HepG2 (cell line): ENCODE measurements around the gene MAPK13. TPM values are rescaled to one million over a fixed set of nuclear protein-coding genes. Genes with fewer than 3 reads are reported as not detected.

Source experiments
- HNF4G ChIP-seq, 2 experiments: sonication (generic) in 1 of 2; formaldehyde crosslinking in 1 of 2; IDR thresholded peaks; 2 replicates each; pipeline versions ENCODE4 v1.4.0 to v1.6.1; 2011 to 2020; ENCODE audit warnings: borderline replicate concordance in 2 of 2, low read depth in 2 of 2, mild to moderate bottlenecking in 2 of 2, low read length in 1 of 2, missing genetic modification reagents in 1 of 2, moderate library complexity in 1 of 2
- SRF ChIP-seq: IDR thresholded peaks from 2 replicates; pipeline ENCODE4 v1.6.1; 2011; ENCODE audit warnings: mild to moderate bottlenecking, low read depth, low read length, moderate library complexity
- SUZ12 ChIP-seq: fragments of 150-350 bp; IDR thresholded peaks from 2 replicates; pipeline ENCODE4 v1.6.1; 2014; ENCODE audit warnings: low read depth, low read length
- ZC3H4 ChIP-seq: sonication (generic); formaldehyde crosslinking; IDR thresholded peaks from 2 replicates; pipeline ENCODE4 v1.4.0; 2020; ENCODE audit warnings: missing genetic modification reagents, borderline replicate concordance
- ZNF337 ChIP-seq: sonication (generic); formaldehyde crosslinking; IDR thresholded peaks from 2 replicates; pipeline ENCODE4 v1.5.1; 2020; ENCODE audit warnings: missing genetic modification reagents, low read depth, mild to moderate bottlenecking, borderline replicate concordance
- ZNF644 ChIP-seq: IDR thresholded peaks from 2 replicates; pipeline ENCODE4 v1.6.1; 2016; ENCODE audit warnings: low read depth
- ZNF777 ChIP-seq: sonication (generic); formaldehyde crosslinking; IDR thresholded peaks from 2 replicates; pipeline ENCODE4 v1.4.0; 2020; ENCODE audit warnings: missing genetic modification reagents
- polyA plus RNA-seq, 8 experiments: library from polyadenylated mRNA; depleted of rRNA in 3 of 8; stranded (reverse) in 7 of 8; unstranded in 1 of 8; fragments of >200 nt; fragmentation: Illumina TruSeq in 4 of 8; extraction: Trizol in 4 of 8; gene quantifications; 2 replicates each; pipeline versions ENCODE4 v1.2.1 to v1.2.3, GENCODE V29; 2011 to 2016; ENCODE audit warnings: low read depth in 4 of 8, missing spikeins in 1 of 8, mixed read lengths in 1 of 8; ENCODE audit not compliant: insufficient read depth in 1 of 8
- total RNA-seq, 5 experiments: library from RNA; depleted of rRNA; stranded (reverse); fragments of >200 nt; fragmentation: Illumina TruSeq; extraction: Trizol; gene quantifications; 2 replicates each; pipeline ENCODE4 v1.2.3, GENCODE V29; 2016; ENCODE audit warnings: low read depth in 1 of 5
- TF ChIP-seq, protein P1 (sequence below): IDR thresholded peaks from 2 replicates; pipeline ENCODE4 v1.6.1; 2016
- TF ChIP-seq, protein P2 (sequence below): sonication (generic); formaldehyde crosslinking; IDR thresholded peaks from 2 replicates; pipeline ENCODE4 v1.5.0; 2020; ENCODE audit warnings: mild to moderate bottlenecking, missing genetic modification reagents
- TF ChIP-seq, protein P3 (sequence below): sonication (generic); formaldehyde crosslinking; IDR thresholded peaks from 2 replicates; pipeline ENCODE4 v1.4.0; 2020; ENCODE audit warnings: mild to moderate bottlenecking, missing genetic modification reagents
- TF ChIP-seq, protein P4 (sequence below), 2 experiments: sonication (generic) in 1 of 2; formaldehyde crosslinking in 1 of 2; IDR thresholded peaks; 2 replicates each; pipeline versions ENCODE4 v1.4.0 to v1.6.1; 2018 to 2020; ENCODE audit warnings: missing genetic modification reagents in 2 of 2, borderline replicate concordance in 1 of 2, low read depth in 1 of 2, mild to moderate bottlenecking in 1 of 2, missing biosample characterization in 1 of 2
- TF ChIP-seq, protein P5 (sequence below): sonication (generic); formaldehyde crosslinking; IDR thresholded peaks from 2 replicates; pipeline ENCODE4 v1.5.0; 2020; ENCODE audit warnings: mild to moderate bottlenecking, missing genetic modification reagents
- TF ChIP-seq, protein P6 (sequence below): sonication (generic); formaldehyde crosslinking; conservative IDR thresholded peaks from 2 replicates; pipeline ENCODE4 v1.4.0; 2020; ENCODE audit warnings: missing genetic modification reagents
- TF ChIP-seq, protein P7 (sequence below): sonication (generic); formaldehyde crosslinking; IDR thresholded peaks from 2 replicates; pipeline ENCODE4 v1.8.1; 2023; ENCODE audit warnings: mild to moderate bottlenecking, missing genetic modification reagents

Gene MAPK13
- total and polyA plus RNA-seq, 2 of the 13 experiments (the other 11 are each of a cell fraction or from before 2014, with no cell fraction given) = 12.7 to 43.4 TPM

DNA sequence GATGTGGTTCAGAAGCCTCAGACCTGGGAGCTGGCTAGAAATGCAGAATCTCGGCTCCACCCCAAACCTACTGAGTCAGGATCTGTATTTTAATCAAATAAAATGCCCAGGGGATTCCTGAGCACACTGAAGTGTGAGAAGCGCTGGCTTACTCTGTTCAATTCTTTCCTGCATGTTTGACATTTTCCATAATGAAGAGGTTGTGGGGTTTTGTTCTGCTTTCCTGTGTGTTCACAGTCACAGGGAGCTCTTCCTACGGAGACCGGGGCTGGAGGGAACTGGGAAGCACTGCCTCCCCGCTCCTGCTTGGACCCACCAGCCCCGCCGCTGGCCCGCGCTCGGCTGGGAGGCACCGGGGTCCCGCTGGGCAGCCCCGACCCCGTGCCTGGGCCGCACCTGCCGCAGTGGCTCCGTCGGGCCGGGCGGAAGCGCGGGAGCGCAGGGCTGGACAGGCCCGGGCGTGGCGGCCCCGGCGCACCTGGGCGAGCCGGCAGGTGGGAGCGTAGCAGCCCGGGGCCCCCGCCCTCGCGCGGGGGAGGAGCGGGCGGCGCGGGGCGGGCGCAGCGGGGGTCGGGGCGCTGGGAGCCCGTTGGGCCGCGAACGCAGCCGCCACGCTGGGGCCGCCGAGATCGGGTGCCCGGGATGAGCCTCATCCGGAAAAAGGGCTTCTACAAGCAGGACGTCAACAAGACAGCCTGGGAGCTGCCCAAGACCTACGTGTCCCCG is at the start of gene MAPK13 (continued):
- TF ChIP-seq ZNF644 (CRISPR knock-in tag) (no peak), SRF (no peak), HNF4G (IDR thresholded peaks at IDR 0.05; ENCODE audit: borderline replicate concordance, low read depth, low read length) (0 out of 2 replicates have a peak, but pooled peaks have one; percentile 7), HNF4G (CRISPR knock-in tag; IDR thresholded peaks at IDR 0.05; ENCODE audit: borderline replicate concordance, low read depth) (no peak), ZNF777 (peak; percentile 68), ZC3H4 (0 out of 2 replicates have a peak, but pooled peaks have one; percentile 4), ZNF337 (CRISPR knock-in tag) (no peak), SUZ12 (no peak)
- TF ChIP-seq, protein P1, sequence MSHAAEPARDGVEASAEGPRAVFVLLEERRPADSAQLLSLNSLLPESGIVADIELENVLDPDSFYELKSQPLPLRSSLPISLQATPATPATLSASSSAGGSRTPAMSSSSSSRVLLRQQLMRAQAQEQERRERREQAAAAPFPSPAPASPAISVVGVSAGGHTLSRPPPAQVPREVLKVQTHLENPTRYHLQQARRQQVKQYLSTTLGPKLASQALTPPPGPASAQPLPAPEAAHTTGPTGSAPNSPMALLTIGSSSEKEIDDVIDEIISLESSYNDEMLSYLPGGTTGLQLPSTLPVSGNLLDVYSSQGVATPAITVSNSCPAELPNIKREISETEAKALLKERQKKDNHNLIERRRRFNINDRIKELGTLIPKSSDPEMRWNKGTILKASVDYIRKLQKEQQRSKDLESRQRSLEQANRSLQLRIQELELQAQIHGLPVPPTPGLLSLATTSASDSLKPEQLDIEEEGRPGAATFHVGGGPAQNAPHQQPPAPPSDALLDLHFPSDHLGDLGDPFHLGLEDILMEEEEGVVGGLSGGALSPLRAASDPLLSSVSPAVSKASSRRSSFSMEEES = no peak
- TF ChIP-seq, protein P2, sequence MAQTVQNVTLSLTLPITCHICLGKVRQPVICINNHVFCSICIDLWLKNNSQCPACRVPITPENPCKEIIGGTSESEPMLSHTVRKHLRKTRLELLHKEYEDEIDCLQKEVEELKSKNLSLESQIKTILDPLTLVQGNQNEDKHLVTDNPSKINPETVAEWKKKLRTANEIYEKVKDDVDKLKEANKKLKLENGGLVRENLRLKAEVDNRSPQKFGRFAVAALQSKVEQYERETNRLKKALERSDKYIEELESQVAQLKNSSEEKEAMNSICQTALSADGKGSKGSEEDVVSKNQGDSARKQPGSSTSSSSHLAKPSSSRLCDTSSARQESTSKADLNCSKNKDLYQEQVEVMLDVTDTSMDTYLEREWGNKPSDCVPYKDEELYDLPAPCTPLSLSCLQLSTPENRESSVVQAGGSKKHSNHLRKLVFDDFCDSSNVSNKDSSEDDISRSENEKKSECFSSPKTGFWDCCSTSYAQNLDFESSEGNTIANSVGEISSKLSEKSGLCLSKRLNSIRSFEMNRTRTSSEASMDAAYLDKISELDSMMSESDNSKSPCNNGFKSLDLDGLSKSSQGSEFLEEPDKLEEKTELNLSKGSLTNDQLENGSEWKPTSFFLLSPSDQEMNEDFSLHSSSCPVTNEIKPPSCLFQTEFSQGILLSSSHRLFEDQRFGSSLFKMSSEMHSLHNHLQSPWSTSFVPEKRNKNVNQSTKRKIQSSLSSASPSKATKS (CRISPR knock-in tag) = no peak
- TF ChIP-seq, protein P3, sequence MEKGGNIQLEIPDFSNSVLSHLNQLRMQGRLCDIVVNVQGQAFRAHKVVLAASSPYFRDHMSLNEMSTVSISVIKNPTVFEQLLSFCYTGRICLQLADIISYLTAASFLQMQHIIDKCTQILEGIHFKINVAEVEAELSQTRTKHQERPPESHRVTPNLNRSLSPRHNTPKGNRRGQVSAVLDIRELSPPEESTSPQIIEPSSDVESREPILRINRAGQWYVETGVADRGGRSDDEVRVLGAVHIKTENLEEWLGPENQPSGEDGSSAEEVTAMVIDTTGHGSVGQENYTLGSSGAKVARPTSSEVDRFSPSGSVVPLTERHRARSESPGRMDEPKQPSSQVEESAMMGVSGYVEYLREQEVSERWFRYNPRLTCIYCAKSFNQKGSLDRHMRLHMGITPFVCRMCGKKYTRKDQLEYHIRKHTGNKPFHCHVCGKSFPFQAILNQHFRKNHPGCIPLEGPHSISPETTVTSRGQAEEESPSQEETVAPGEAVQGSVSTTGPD = no peak
- TF ChIP-seq, protein P4, sequence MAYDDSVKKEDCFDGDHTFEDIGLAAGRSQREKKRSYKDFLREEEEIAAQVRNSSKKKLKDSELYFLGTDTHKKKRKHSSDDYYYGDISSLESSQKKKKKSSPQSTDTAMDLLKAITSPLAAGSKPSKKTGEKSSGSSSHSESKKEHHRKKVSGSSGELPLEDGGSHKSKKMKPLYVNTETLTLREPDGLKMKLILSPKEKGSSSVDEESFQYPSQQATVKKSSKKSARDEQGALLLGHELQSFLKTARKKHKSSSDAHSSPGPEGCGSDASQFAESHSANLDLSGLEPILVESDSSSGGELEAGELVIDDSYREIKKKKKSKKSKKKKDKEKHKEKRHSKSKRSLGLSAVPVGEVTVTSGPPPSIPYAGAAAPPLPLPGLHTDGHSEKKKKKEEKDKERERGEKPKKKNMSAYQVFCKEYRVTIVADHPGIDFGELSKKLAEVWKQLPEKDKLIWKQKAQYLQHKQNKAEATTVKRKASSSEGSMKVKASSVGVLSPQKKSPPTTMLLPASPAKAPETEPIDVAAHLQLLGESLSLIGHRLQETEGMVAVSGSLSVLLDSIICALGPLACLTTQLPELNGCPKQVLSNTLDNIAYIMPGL (CRISPR knock-in tag; IDR thresholded peaks at IDR 0.05; ENCODE audit: borderline replicate concordance in 1 of 2, low read depth in 1 of 2) = 0 out of 4 replicates have a peak, but pooled peaks of 1 of the 2 experiments have one; percentile 16
- TF ChIP-seq, protein P5, sequence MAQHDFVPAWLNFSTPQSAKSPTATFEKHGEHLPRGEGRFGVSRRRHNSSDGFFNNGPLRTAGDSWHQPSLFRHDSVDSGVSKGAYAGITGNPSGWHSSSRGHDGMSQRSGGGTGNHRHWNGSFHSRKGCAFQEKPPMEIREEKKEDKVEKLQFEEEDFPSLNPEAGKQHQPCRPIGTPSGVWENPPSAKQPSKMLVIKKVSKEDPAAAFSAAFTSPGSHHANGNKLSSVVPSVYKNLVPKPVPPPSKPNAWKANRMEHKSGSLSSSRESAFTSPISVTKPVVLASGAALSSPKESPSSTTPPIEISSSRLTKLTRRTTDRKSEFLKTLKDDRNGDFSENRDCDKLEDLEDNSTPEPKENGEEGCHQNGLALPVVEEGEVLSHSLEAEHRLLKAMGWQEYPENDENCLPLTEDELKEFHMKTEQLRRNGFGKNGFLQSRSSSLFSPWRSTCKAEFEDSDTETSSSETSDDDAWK = no peak
- TF ChIP-seq, protein P6, sequence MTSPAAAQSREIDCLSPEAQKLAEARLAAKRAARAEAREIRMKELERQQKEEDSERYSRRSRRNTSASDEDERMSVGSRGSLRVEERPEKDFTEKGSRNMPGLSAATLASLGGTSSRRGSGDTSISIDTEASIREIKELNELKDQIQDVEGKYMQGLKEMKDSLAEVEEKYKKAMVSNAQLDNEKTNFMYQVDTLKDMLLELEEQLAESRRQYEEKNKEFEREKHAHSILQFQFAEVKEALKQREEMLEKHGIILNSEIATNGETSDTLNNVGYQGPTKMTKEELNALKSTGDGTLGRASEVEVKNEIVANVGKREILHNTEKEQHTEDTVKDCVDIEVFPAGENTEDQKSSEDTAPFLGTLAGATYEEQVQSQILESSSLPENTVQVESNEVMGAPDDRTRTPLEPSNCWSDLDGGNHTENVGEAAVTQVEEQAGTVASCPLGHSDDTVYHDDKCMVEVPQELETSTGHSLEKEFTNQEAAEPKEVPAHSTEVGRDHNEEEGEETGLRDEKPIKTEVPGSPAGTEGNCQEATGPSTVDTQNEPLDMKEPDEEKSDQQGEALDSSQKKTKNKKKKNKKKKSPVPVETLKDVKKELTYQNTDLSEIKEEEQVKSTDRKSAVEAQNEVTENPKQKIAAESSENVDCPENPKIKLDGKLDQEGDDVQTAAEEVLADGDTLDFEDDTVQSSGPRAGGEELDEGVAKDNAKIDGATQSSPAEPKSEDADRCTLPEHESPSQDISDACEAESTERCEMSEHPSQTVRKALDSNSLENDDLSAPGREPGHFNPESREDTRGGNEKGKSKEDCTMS (CRISPR knock-in tag) = no peak
- TF ChIP-seq, protein P7, sequence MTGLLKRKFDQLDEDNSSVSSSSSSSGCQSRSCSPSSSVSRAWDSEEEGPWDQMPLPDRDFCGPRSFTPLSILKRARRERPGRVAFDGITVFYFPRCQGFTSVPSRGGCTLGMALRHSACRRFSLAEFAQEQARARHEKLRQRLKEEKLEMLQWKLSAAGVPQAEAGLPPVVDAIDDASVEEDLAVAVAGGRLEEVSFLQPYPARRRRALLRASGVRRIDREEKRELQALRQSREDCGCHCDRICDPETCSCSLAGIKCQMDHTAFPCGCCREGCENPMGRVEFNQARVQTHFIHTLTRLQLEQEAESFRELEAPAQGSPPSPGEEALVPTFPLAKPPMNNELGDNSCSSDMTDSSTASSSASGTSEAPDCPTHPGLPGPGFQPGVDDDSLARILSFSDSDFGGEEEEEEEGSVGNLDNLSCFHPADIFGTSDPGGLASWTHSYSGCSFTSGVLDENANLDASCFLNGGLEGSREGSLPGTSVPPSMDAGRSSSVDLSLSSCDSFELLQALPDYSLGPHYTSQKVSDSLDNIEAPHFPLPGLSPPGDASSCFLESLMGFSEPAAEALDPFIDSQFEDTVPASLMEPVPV = no peak
